Measurements from ENCODE around the gene WIZ. TPM values are rescaled to one million over a fixed set of nuclear protein-coding genes. Genes with fewer than 3 reads are reported as not detected.

WIZ gene
- total and polyA plus RNA-seq, 2 donors: 2.9 to 13.3 TPM

GRCh38 chr19:15448778-15449619 lies 757 bp downstream of the WIZ start:
- Histone ChIP-seq H3K9me3 (ENCODE audit: control insufficient read depth in 2 of 2, insufficient read depth in 1 of 2, low read length in 1 of 2) (no peaks in the 10 kb centered on the region), H3K4me1 (ENCODE audit: control insufficient read depth in 2 of 2, insufficient read depth in 2 of 2, low read length in 2 of 2) (peaks cover 5 to 11% of the 10 kb centered on the region in 2 donors), H3K27me3 (ENCODE audit: control insufficient read depth in 2 of 2, insufficient read depth in 1 of 2, low read length in 1 of 2) (no peaks in the 10 kb centered on the region), H3K4me3 (ENCODE audit: low read length in 2 of 2) (peak overlapping the region; percentile 42 to 69), H3K36me3 (ENCODE audit: control insufficient read depth in 2 of 2, insufficient read depth in 2 of 2, low read length in 1 of 2) (peaks cover 20 to 25% of the 10 kb centered on the region in 2 donors), H3K27ac (ENCODE audit: low read depth in 1 of 2, low read length in 1 of 2) (no peak overlapping the region)
- DNase-seq (ENCODE audit: low read depth in 6 of 9, low spot score in 9 of 9): no peak
- 10% methylated on average over 43 of the region's 43 CpGs for WGBS

GRCh38 chr19:15448044-15448777 lies 1.5 kb downstream of the WIZ start:
- Histone ChIP-seq H3K4me1 (ENCODE audit: control insufficient read depth in 2 of 2, insufficient read depth in 2 of 2, low read length in 2 of 2) (peaks cover 5 to 11% of the 10 kb centered on the region in 2 donors), H3K27me3 (ENCODE audit: control insufficient read depth in 2 of 2, insufficient read depth in 1 of 2, low read length in 1 of 2) (no peaks in the 10 kb centered on the region), H3K9me3 (ENCODE audit: control insufficient read depth in 2 of 2, insufficient read depth in 1 of 2, low read length in 1 of 2) (no peaks in the 10 kb centered on the region), H3K36me3 (ENCODE audit: control insufficient read depth in 2 of 2, insufficient read depth in 2 of 2, low read length in 1 of 2) (peaks cover 17 to 18% of the 10 kb centered on the region in 2 donors), H3K27ac (ENCODE audit: low read depth in 1 of 2, low read length in 1 of 2) (no peak overlapping the region), H3K4me3 (ENCODE audit: low read length in 2 of 2) (no peak overlapping the region)
- WGBS: 91% methylated on average over 17 of the region's 17 CpGs
- DNase-seq (ENCODE audit: low read depth in 6 of 9, low spot score in 9 of 9): no peak

GRCh38 chr19:15447057-15447456 lies 2.7 kb downstream of the WIZ start:
- no peak for DNase-seq (ENCODE audit: low read depth in 6 of 9, low spot score in 9 of 9)
- Histone ChIP-seq H3K27ac (ENCODE audit: low read depth in 1 of 2, low read length in 1 of 2) (no peak overlapping the region), H3K9me3 (ENCODE audit: control insufficient read depth in 2 of 2, insufficient read depth in 1 of 2, low read length in 1 of 2) (no peaks in the 10 kb centered on the region), H3K4me3 (ENCODE audit: low read length in 2 of 2) (no peak overlapping the region), H3K4me1 (ENCODE audit: control insufficient read depth in 2 of 2, insufficient read depth in 2 of 2, low read length in 2 of 2) (peaks cover 5 to 11% of the 10 kb centered on the region in 2 donors), H3K27me3 (ENCODE audit: control insufficient read depth in 2 of 2, insufficient read depth in 1 of 2, low read length in 1 of 2) (no peaks in the 10 kb centered on the region), H3K36me3 (ENCODE audit: control insufficient read depth in 2 of 2, insufficient read depth in 2 of 2, low read length in 1 of 2) (peaks cover 7 to 9% of the 10 kb centered on the region in 2 donors)
- 94% methylated on average over 4 of the region's 4 CpGs for WGBS

- Histone ChIP-seq H3K9me3 (ENCODE audit: control insufficient read depth in 2 of 2, insufficient read depth in 1 of 2, low read length in 1 of 2) (no peaks in the 10 kb centered on the region), H3K27ac (ENCODE audit: low read depth in 1 of 2, low read length in 1 of 2) (no peak overlapping the region), H3K4me1 (ENCODE audit: control insufficient read depth in 2 of 2, insufficient read depth in 2 of 2, low read length in 2 of 2) (peaks cover 5 to 11% of the 10 kb centered on the region in 2 donors), H3K36me3 (ENCODE audit: control insufficient read depth in 2 of 2, insufficient read depth in 2 of 2, low read length in 1 of 2) (no peaks in the 10 kb centered on the region), H3K27me3 (ENCODE audit: control insufficient read depth in 2 of 2, insufficient read depth in 1 of 2, low read length in 1 of 2) (no peaks in the 10 kb centered on the region), H3K4me3 (ENCODE audit: low read length in 2 of 2) (no peak overlapping the region)
- 93% methylated on average over 7 of the region's 7 CpGs for WGBS
- DNase-seq (ENCODE audit: low read depth in 6 of 9, low spot score in 9 of 9): no peak
Observed at GRCh38 chr19:15445807-15446376, 3.9 kb downstream of the WIZ start.

GRCh38 chr19:15445227-15445605 lies 4.5 kb downstream of the WIZ start:
- Histone ChIP-seq H3K27me3 (ENCODE audit: control insufficient read depth in 2 of 2, insufficient read depth in 1 of 2, low read length in 1 of 2) (no peaks in the 10 kb centered on the region), H3K9me3 (ENCODE audit: control insufficient read depth in 2 of 2, insufficient read depth in 1 of 2, low read length in 1 of 2) (no peaks in the 10 kb centered on the region), H3K4me1 (ENCODE audit: control insufficient read depth in 2 of 2, insufficient read depth in 2 of 2, low read length in 2 of 2) (peaks cover 5 to 10% of the 10 kb centered on the region in 2 donors), H3K36me3 (ENCODE audit: control insufficient read depth in 2 of 2, insufficient read depth in 2 of 2, low read length in 1 of 2) (no peaks in the 10 kb centered on the region), H3K27ac (ENCODE audit: low read depth in 1 of 2, low read length in 1 of 2) (no peak overlapping the region), H3K4me3 (ENCODE audit: low read length in 2 of 2) (no peak overlapping the region)
- 96% methylated on average over 9 of the region's 9 CpGs for WGBS
- DNase-seq (ENCODE audit: low read depth in 6 of 9, low spot score in 9 of 9): no peak

GRCh38 chr19:15444505-15445226 lies 5.1 kb downstream of the WIZ start:
- peaks cover 5 to 8% of the 10 kb centered on the region in 2 donors for H3K4me1 ChIP-seq (ENCODE audit: control insufficient read depth in 2 of 2, insufficient read depth in 2 of 2, low read length in 2 of 2)
- H3K27ac ChIP-seq (ENCODE audit: low read depth in 1 of 2, low read length in 1 of 2): no peak overlapping the region
- 96% methylated on average over 15 of the region's 15 CpGs for WGBS
- no peak overlapping the region for H3K4me3 ChIP-seq (ENCODE audit: low read length in 2 of 2)
- H3K9me3 ChIP-seq (ENCODE audit: control insufficient read depth in 2 of 2, insufficient read depth in 1 of 2, low read length in 1 of 2): no peaks in the 10 kb centered on the region
- no peaks in the 10 kb centered on the region for H3K36me3 ChIP-seq (ENCODE audit: control insufficient read depth in 2 of 2, insufficient read depth in 2 of 2, low read length in 1 of 2)
- DNase-seq (ENCODE audit: low read depth in 6 of 9, low spot score in 9 of 9): no peak
- H3K27me3 ChIP-seq (ENCODE audit: control insufficient read depth in 2 of 2, insufficient read depth in 1 of 2, low read length in 1 of 2): no peaks in the 10 kb centered on the region

- WGBS: 96% methylated on average over 10 of the region's 10 CpGs
Observed at GRCh38 chr19:15443838-15444237, 5.9 kb downstream of the WIZ start.

GRCh38 chr19:15443325-15443724 lies 6.4 kb downstream of the WIZ start:
- peaks cover 0 to 4% of the 10 kb centered on the region in 2 donors for H3K4me1 ChIP-seq (ENCODE audit: control insufficient read depth in 2 of 2, insufficient read depth in 2 of 2, low read length in 2 of 2)
- H3K9me3 ChIP-seq (ENCODE audit: control insufficient read depth in 2 of 2, insufficient read depth in 1 of 2, low read length in 1 of 2): no peaks in the 10 kb centered on the region
- no peak overlapping the region for H3K27ac ChIP-seq (ENCODE audit: low read depth in 1 of 2, low read length in 1 of 2)
- no peaks in the 10 kb centered on the region for H3K27me3 ChIP-seq (ENCODE audit: control insufficient read depth in 2 of 2, insufficient read depth in 1 of 2, low read length in 1 of 2)
- H3K36me3 ChIP-seq (ENCODE audit: control insufficient read depth in 2 of 2, insufficient read depth in 2 of 2, low read length in 1 of 2): peaks cover 0 to 3% of the 10 kb centered on the region in 2 donors
- DNase-seq (ENCODE audit: low read depth in 6 of 9, low spot score in 9 of 9): no peak
- H3K4me3 ChIP-seq (ENCODE audit: low read length in 2 of 2): no peak overlapping the region
- whole genome bisulfite sequencing: 97% methylated on average over 3 of the region's 3 CpGs

More at GRCh38 chr19:15443838-15444237, 5.9 kb downstream of the WIZ start:
- Histone ChIP-seq H3K9me3 (ENCODE audit: control insufficient read depth in 2 of 2, insufficient read depth in 1 of 2, low read length in 1 of 2) (no peaks in the 10 kb centered on the region), H3K27ac (ENCODE audit: low read depth in 1 of 2, low read length in 1 of 2) (no peak overlapping the region), H3K4me1 (ENCODE audit: control insufficient read depth in 2 of 2, insufficient read depth in 2 of 2, low read length in 2 of 2) (peaks cover under 1 to 6% of the 10 kb centered on the region in 2 donors), H3K27me3 (ENCODE audit: control insufficient read depth in 2 of 2, insufficient read depth in 1 of 2, low read length in 1 of 2) (no peaks in the 10 kb centered on the region), H3K4me3 (ENCODE audit: low read length in 2 of 2) (no peak overlapping the region), H3K36me3 (ENCODE audit: control insufficient read depth in 2 of 2, insufficient read depth in 2 of 2, low read length in 1 of 2) (no peaks in the 10 kb centered on the region)
- no peak for DNase-seq (ENCODE audit: low read depth in 6 of 9, low spot score in 9 of 9)
